CD14-positive monocyte (primary cell): Measurements from ENCODE around the gene FNIP2. TPM values are rescaled to one million over a fixed set of nuclear protein-coding genes. Genes with fewer than 3 reads are reported as not detected.

Experiments
- DNase-seq, 3 donors: peaks; one replicate each; pipeline ENCODE4 v3.0.0-alpha.2; 2011 to 2022
- H2AFZ ChIP-seq: 2 replicates; pipeline ENCODE4 v1.6.0; 2012; ENCODE audit warnings: mild to moderate bottlenecking, low read depth, low read length, inconsistent platforms; ENCODE audit not compliant: insufficient read depth, poor library complexity, severe bottlenecking
- H3K27ac ChIP-seq, 2 donors: 1 replicate in 1 of 2; 2 replicates in 1 of 2; pipeline ENCODE4 v1.5.1; 2012 to 2013; ENCODE audit warnings: low read length in 2 of 2, control low read depth in 1 of 2, inconsistent platforms in 1 of 2, low read depth in 1 of 2, mild to moderate bottlenecking in 1 of 2
- H3K27me3 ChIP-seq, 2 donors: one replicate each; pipeline versions ENCODE4 v1.6.0 to v1.6.1; 2011 to 2013; ENCODE audit warnings: low read length in 2 of 2; ENCODE audit not compliant: control insufficient read depth in 2 of 2, insufficient read depth in 2 of 2
- H3K36me3 ChIP-seq, 2 donors: replicated peaks in 1 of 2; 1 replicate in 1 of 2; 2 replicates in 1 of 2; pipeline versions ENCODE4 v1.5.1 to v1.6.1; 2012 to 2013; ENCODE audit warnings: low read length in 2 of 2, control low read depth in 1 of 2, inconsistent platforms in 1 of 2, mild to moderate bottlenecking in 1 of 2; ENCODE audit not compliant: insufficient read depth in 2 of 2, control insufficient read depth in 1 of 2
- H3K4me1 ChIP-seq, 2 donors: 1 replicate in 1 of 2; 2 replicates in 1 of 2; pipeline versions ENCODE4 v1.5.1 to v1.6.1; 2012 to 2013; ENCODE audit warnings: low read length in 2 of 2, control low read depth in 1 of 2, inconsistent platforms in 1 of 2, mild to moderate bottlenecking in 1 of 2, moderate library complexity in 1 of 2; ENCODE audit not compliant: insufficient read depth in 2 of 2, control insufficient read depth in 1 of 2
- H3K4me2 ChIP-seq: replicated peaks from 2 replicates; pipeline ENCODE3; 2012; ENCODE audit warnings: low read length, moderate library complexity, mild to moderate bottlenecking; ENCODE audit not compliant: poor library complexity, severe bottlenecking; ENCODE audit errors: extremely low read depth
- H3K4me3 ChIP-seq, 3 experiments: fragments of 200-600 bp in 1 of 3; sonication (generic) in 1 of 3; replicated peaks in 1 of 3; 1 replicate in 2 of 3; 2 replicates in 1 of 3; pipeline ENCODE4 v1.5.1; 2011 to 2013; ENCODE audit warnings: low read length in 3 of 3, mild to moderate bottlenecking in 3 of 3, control low read depth in 2 of 3, low read depth in 2 of 3, inconsistent platforms in 1 of 3, moderate library complexity in 1 of 3
- H3K79me2 ChIP-seq: 2 replicates; pipeline ENCODE4 v1.6.0; 2012; ENCODE audit warnings: mild to moderate bottlenecking, control low read depth, inconsistent platforms, low read length, moderate library complexity; ENCODE audit not compliant: insufficient read depth
- H3K9ac ChIP-seq: 2 replicates; pipeline ENCODE4 v1.6.0; 2017; ENCODE audit warnings: low read length, mild to moderate bottlenecking; ENCODE audit not compliant: insufficient read depth, poor library complexity, severe bottlenecking
- H3K9me3 ChIP-seq, 2 donors: replicated peaks in 1 of 2; 1 replicate in 1 of 2; 2 replicates in 1 of 2; pipeline versions ENCODE4 v1.5.1 to v1.6.1; 2012 to 2013; ENCODE audit warnings: low read length in 2 of 2, control low read depth in 1 of 2; ENCODE audit not compliant: control insufficient read depth in 1 of 2, insufficient read depth in 1 of 2
- H4K20me1 ChIP-seq: 2 replicates; pipeline ENCODE4 v1.6.0; 2012; ENCODE audit warnings: mild to moderate bottlenecking, low read length, control low read depth, moderate library complexity; ENCODE audit not compliant: insufficient read depth
- H3K27ac Mint-ChIP-seq, 7 donors: one replicate each; pipeline ENCODE4 v1.8.0; 2020; ENCODE audit warnings: mild to moderate bottlenecking in 7 of 7, mixed read lengths in 7 of 7, moderate library complexity in 6 of 7, inconsistent platforms in 2 of 7
- H3K27me3 Mint-ChIP-seq, 3 donors: one replicate each; pipeline ENCODE4 v1.8.0; 2021 to 2022; ENCODE audit warnings: low read depth in 3 of 3, mild to moderate bottlenecking in 3 of 3, mixed read lengths in 3 of 3, moderate library complexity in 3 of 3, inconsistent platforms in 1 of 3
- H3K36me3 Mint-ChIP-seq, 2 donors: one replicate each; pipeline ENCODE4 v1.8.0; 2020; ENCODE audit warnings: mixed read lengths in 2 of 2, inconsistent platforms in 1 of 2, mild to moderate bottlenecking in 1 of 2
- H3K4me1 Mint-ChIP-seq: one replicate; pipeline ENCODE4 v1.8.0; 2020; ENCODE audit warnings: mild to moderate bottlenecking, mixed read lengths
- H3K4me3 Mint-ChIP-seq, 2 donors: one replicate each; pipeline ENCODE4 v1.8.0; 2020; ENCODE audit warnings: mild to moderate bottlenecking in 2 of 2, mixed read lengths in 2 of 2, moderate library complexity in 1 of 2
- H3K9me3 Mint-ChIP-seq, 7 donors: one replicate each; pipeline ENCODE4 v1.8.0; 2020 to 2022; ENCODE audit warnings: mixed read lengths in 7 of 7, mild to moderate bottlenecking in 6 of 7, moderate library complexity in 6 of 7, inconsistent platforms in 2 of 7
- WGBS: methylation state at CpG from one replicate; pipeline ENCODE4 v1.1.5; 2013; ENCODE audit warnings: missing lambda C conversion rate; ENCODE audit not compliant: insufficient coverage; 5-methylcytosine and 5-hydroxymethylcytosine counted together
- intact Hi-C, 2 donors: fragments of 100-400 bp; cut with micrococcal nuclease; formaldehyde crosslinking; loops; one replicate each; pipeline versions ENCODE4 v1.15.0 to v1.15.1; 2023
- polyA plus RNA-seq, 3 donors: library from polyadenylated mRNA; depleted of rRNA in 1 of 3; unstranded in 2 of 3; stranded (reverse) in 1 of 3; fragments of 300-500 nt in 2 of 3; fragments of >200 nt in 1 of 3; fragmentation: Illumina TruSeq in 2 of 3; gene quantifications; 1 replicate in 2 of 3; 2 replicates in 1 of 3; pipeline ENCODE4 v1.2.3, GENCODE V29; 2012 to 2021
- TF ChIP-seq, protein P1 (sequence below): fragments of 200-600 bp; IDR thresholded peaks from one replicate; pipeline ENCODE4 v1.8.0; 2022; ENCODE audit warnings: antibody characterized with exemption, mild to moderate bottlenecking

The FNIP2 gene
- polyA plus RNA-seq, 3 donors, result 3.5 to 7.7 (median 5.7) TPM

DNA sequence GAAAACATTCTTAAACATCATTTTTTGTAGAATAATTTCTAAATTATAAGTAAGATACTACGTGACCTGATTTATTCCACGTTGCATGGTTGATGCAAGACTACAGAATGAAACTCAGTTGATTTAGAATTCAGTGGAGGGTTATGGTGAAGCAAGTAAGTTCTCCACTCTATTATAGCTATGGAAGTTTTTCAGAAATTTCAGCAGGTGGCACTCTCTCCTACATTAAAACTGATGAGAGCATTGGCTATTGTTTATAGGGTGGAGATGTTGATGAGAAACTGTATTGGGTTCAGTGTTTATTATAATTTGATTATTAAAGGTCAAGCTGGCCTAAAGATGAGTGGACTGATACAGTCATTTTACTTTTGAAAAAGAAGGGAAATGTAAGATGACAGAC is 88.0 kb downstream of the FNIP2 start:
- peaks cover 49 to 61% of the 10 kb centered on the region in 2 donors for H3K36me3 Mint-ChIP-seq
- no CpG with 5 or more reads among the region's 2 CpGs for WGBS
- Histone ChIP-seq H3K79me2 (no peaks in the 10 kb centered on the region), H3K27me3 (no peaks in the 10 kb centered on the region), H3K4me3 (no peak overlapping the region), H3K9me3 (no peaks in the 10 kb centered on the region), H3K9ac (no peak overlapping the region), H3K4me1 (peaks cover 0 to 8% of the 10 kb centered on the region in 2 donors), H4K20me1 (no peaks in the 10 kb centered on the region), H3K27ac (no peak overlapping the region), H2AFZ (no peak overlapping the region), H3K4me2 (no peak overlapping the region), H3K36me3 (peaks cover 39 to 66% of the 10 kb centered on the region in 2 donors)
- TF ChIP-seq, protein P1, sequence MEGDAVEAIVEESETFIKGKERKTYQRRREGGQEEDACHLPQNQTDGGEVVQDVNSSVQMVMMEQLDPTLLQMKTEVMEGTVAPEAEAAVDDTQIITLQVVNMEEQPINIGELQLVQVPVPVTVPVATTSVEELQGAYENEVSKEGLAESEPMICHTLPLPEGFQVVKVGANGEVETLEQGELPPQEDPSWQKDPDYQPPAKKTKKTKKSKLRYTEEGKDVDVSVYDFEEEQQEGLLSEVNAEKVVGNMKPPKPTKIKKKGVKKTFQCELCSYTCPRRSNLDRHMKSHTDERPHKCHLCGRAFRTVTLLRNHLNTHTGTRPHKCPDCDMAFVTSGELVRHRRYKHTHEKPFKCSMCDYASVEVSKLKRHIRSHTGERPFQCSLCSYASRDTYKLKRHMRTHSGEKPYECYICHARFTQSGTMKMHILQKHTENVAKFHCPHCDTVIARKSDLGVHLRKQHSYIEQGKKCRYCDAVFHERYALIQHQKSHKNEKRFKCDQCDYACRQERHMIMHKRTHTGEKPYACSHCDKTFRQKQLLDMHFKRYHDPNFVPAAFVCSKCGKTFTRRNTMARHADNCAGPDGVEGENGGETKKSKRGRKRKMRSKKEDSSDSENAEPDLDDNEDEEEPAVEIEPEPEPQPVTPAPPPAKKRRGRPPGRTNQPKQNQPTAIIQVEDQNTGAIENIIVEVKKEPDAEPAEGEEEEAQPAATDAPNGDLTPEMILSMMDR, result peak; percentile 63
- no peaks in the 10 kb centered on the region for H3K27me3 Mint-ChIP-seq
- H3K4me3 Mint-ChIP-seq, result no peak overlapping the region
- intact Hi-C loops, result loop anchor here (5.0 to 10.0 kb wide), 4 partner anchors 52 to 345 kb away; no protein-coding TSS in a partner anchor
- H3K4me1 Mint-ChIP-seq, result peaks cover 10% of the 10 kb centered on the region
- DNase-seq, result peak; percentile 9 to 23 (median 20)
- H3K27ac Mint-ChIP-seq, result no peak overlapping the region
- no peaks in the 10 kb centered on the region for H3K9me3 Mint-ChIP-seq

DNA sequence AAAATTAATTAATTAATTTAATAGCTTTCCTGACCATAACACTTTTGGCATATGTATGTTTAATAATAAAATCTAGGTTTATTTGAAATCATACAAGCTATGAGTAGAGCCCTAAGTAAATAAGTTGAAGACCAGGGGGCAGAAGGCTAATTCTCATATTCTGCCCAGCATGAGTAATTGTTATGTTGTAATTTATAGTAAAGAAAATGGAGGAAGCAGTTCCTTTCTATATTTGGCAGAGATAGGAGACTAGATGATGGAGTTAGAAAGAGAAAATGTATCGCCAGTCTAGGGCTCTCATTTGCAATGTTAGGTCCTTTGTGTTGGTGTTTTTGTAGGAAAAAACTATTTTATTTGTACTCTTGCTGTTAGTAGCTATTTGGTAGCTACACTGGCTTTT is 89.1 kb downstream of the FNIP2 start:
- peaks cover 10% of the 10 kb centered on the region for H3K4me1 Mint-ChIP-seq
- Histone ChIP-seq H3K4me2 (no peak overlapping the region), H3K27ac (no peak overlapping the region), H3K9ac (no peak overlapping the region), H3K36me3 (peaks cover 50 to 68% of the 10 kb centered on the region in 2 donors), H3K4me3 (no peak overlapping the region), H3K9me3 (no peaks in the 10 kb centered on the region), H3K27me3 (no peaks in the 10 kb centered on the region), H3K4me1 (peaks cover 0 to 8% of the 10 kb centered on the region in 2 donors), H3K79me2 (no peaks in the 10 kb centered on the region), H2AFZ (no peak overlapping the region), H4K20me1 (no peaks in the 10 kb centered on the region)
- intact Hi-C loops, result loop anchor here (5.0 to 10.0 kb wide), 4 partner anchors 53 to 344 kb away; no protein-coding TSS in a partner anchor
- DNase-seq, result peak in 2 of 3 donors; percentile 14 to 33
- no peak overlapping the region for H3K27ac Mint-ChIP-seq
- H3K36me3 Mint-ChIP-seq, result peaks cover 56 to 68% of the 10 kb centered on the region in 2 donors
- 40% methylated on average over 1 of the region's 1 CpG for WGBS
- no peak overlapping the region for H3K4me3 Mint-ChIP-seq
- TF ChIP-seq, protein P1, result no peak
- no peaks in the 10 kb centered on the region for H3K27me3 Mint-ChIP-seq
- H3K9me3 Mint-ChIP-seq, result no peaks in the 10 kb centered on the region
